ENCODE data around the gene NOXO1. TPM values are rescaled to one million over a fixed set of nuclear protein-coding genes. Genes with fewer than 3 reads are reported as not detected.

NOXO1 gene
- total RNA-seq, 2 experiments from 2014 or later: not detected

GRCh38 chr16:2009164-2009711 lies 28.0 kb upstream of the NOXO1 start:
- no peak for DNase-seq
- H3K4me1 Mint-ChIP-seq (ENCODE audit: low read depth): peaks cover 41% of the 10 kb centered on the region
- H3K9me3 Mint-ChIP-seq: no peaks in the 10 kb centered on the region
- intact Hi-C loops (cut with micrococcal nuclease): loop anchor here (2.0 kb wide), 1 partner anchor 16 kb away; no protein-coding TSS in a partner anchor
- H3K27ac Mint-ChIP-seq: peak overlapping the region; percentile 77
- ChIA-PET POLR2A (interaction anchor here (1.5 to 1.6 kb wide), 2 partner anchors 18 to 146 kb away, joined by 4 to 7 read pairs; partner anchors contain the start of gene TRAF7), CTCF (interaction anchor here (1.4 to 3.4 kb wide), 3 partner anchors 13 to 131 kb away, joined by 3 to 14 read pairs (median 4); partner anchors contain the start of gene GFER)
- no peaks in the 10 kb centered on the region for H3K27me3 Mint-ChIP-seq
- peak overlapping the region; percentile 83 for H3K4me3 Mint-ChIP-seq
- peaks cover 15% of the 10 kb centered on the region for H3K36me3 Mint-ChIP-seq

- intact Hi-C loops (cut with micrococcal nuclease): loop anchor here (2.0 kb wide), 1 partner anchor 16 kb away; no protein-coding TSS in a partner anchor
- ChIA-PET CTCF (interaction anchor here (0.8 to 3.4 kb wide), 4 partner anchors 14 to 147 kb away, joined by 3 to 14 read pairs (median 4); partner anchors contain the start of genes GFER and TRAF7), POLR2A (interaction anchor here (0.6 to 1.6 kb wide), 3 partner anchors 18 to 146 kb away, joined by 3 to 7 read pairs (median 4); partner anchors contain the start of genes RPS2 and TRAF7)
- Mint-ChIP-seq H3K4me1 (ENCODE audit: low read depth) (peaks cover 41% of the 10 kb centered on the region), H3K9me3 (no peaks in the 10 kb centered on the region), H3K27ac (peak overlapping the region; percentile 77), H3K27me3 (no peaks in the 10 kb centered on the region), H3K4me3 (peak overlapping the region; percentile 83), H3K36me3 (peaks cover 15% of the 10 kb centered on the region)
- DNase-seq: peak; percentile 66
These were observed 27.4 kb upstream of the NOXO1 start for GRCh38 chr16:2008631-2009163.

- peak; percentile 48 for DNase-seq
- peak overlapping the region; percentile 83 for H3K4me3 Mint-ChIP-seq
- H3K4me1 Mint-ChIP-seq (ENCODE audit: low read depth): peaks cover 41% of the 10 kb centered on the region
- peak overlapping the region; percentile 77 for H3K27ac Mint-ChIP-seq
- no peaks in the 10 kb centered on the region for H3K9me3 Mint-ChIP-seq
- ChIA-PET POLR2A (interaction anchor here (0.6 to 1.6 kb wide), 3 partner anchors 17 to 147 kb away, joined by 3 to 7 read pairs (median 4); partner anchors contain the start of genes RPS2 and TRAF7), CTCF (interaction anchor here (0.8 to 3.4 kb wide), 4 partner anchors 15 to 147 kb away, joined by 3 to 14 read pairs (median 4); partner anchors contain the start of genes GFER and TRAF7)
- H3K36me3 Mint-ChIP-seq: peaks cover 15% of the 10 kb centered on the region
- no peaks in the 10 kb centered on the region for H3K27me3 Mint-ChIP-seq
- intact Hi-C loops (cut with micrococcal nuclease): loop anchor here (2.0 kb wide), 1 partner anchor 15 kb away; no protein-coding TSS in a partner anchor
These were observed 26.8 kb upstream of the NOXO1 start for GRCh38 chr16:2008009-2008526.

GRCh38 chr16:2007081-2007836 lies 26.0 kb upstream of the NOXO1 start:
- H3K27ac Mint-ChIP-seq: peak overlapping the region; percentile 61
- peak overlapping the region; percentile 83 for H3K4me3 Mint-ChIP-seq
- CTCF ChIA-PET: interaction anchor here (1.4 to 3.4 kb wide), 2 partner anchors 23 to 133 kb away, joined by 3 to 14 read pairs; partner anchors contain the start of gene GFER
- H3K4me1 Mint-ChIP-seq (ENCODE audit: low read depth): peaks cover 41% of the 10 kb centered on the region
- intact Hi-C loops (cut with micrococcal nuclease): no loop called here
- H3K36me3 Mint-ChIP-seq: peaks cover 18% of the 10 kb centered on the region
- no peak for DNase-seq
- POLR2A ChIA-PET: no interaction called here
- no peaks in the 10 kb centered on the region for H3K9me3 Mint-ChIP-seq
- no peaks in the 10 kb centered on the region for H3K27me3 Mint-ChIP-seq

GRCh38 chr16:2006317-2006716 lies 25.0 kb upstream of the NOXO1 start:
- Mint-ChIP-seq H3K4me1 (ENCODE audit: low read depth) (peaks cover 41% of the 10 kb centered on the region), H3K9me3 (no peaks in the 10 kb centered on the region), H3K36me3 (peaks cover 24% of the 10 kb centered on the region), H3K27me3 (no peaks in the 10 kb centered on the region), H3K4me3 (no peak overlapping the region), H3K27ac (no peak overlapping the region)
- intact Hi-C loops (cut with micrococcal nuclease): no loop called here
- DNase-seq: no peak
- CTCF ChIA-PET: interaction anchor here (1.1 kb wide), 1 partner anchor 145 kb away, joined by 3 read pairs; no protein-coding TSS in a partner anchor
- POLR2A ChIA-PET: interaction anchor here (1.0 kb wide), 1 partner anchor 21 kb away, joined by 5 read pairs; no protein-coding TSS in a partner anchor

GRCh38 chr16:2005646-2006045 lies 24.4 kb upstream of the NOXO1 start:
- ChIA-PET CTCF (interaction anchor here (1.1 to 2.1 kb wide), 2 partner anchors 135 to 145 kb away, joined by 3 to 25 read pairs; no protein-coding TSS in a partner anchor), POLR2A (interaction anchor here (1.0 kb wide), 1 partner anchor 21 kb away, joined by 5 read pairs; no protein-coding TSS in a partner anchor)
- intact Hi-C loops (cut with micrococcal nuclease): no loop called here
- H3K27me3 Mint-ChIP-seq: no peaks in the 10 kb centered on the region
- peaks cover 28% of the 10 kb centered on the region for H3K36me3 Mint-ChIP-seq
- no peak for DNase-seq
- H3K4me1 Mint-ChIP-seq (ENCODE audit: low read depth): peaks cover 41% of the 10 kb centered on the region
- H3K9me3 Mint-ChIP-seq: no peaks in the 10 kb centered on the region
- H3K4me3 Mint-ChIP-seq: no peak overlapping the region
- H3K27ac Mint-ChIP-seq: no peak overlapping the region

- POLR2A ChIA-PET: interaction anchor here (1.4 kb wide), 1 partner anchor 40 kb away, joined by 5 read pairs; the partner anchor contains the start of gene RPS2
- no peaks in the 10 kb centered on the region for H3K27me3 Mint-ChIP-seq
- peaks cover 37% of the 10 kb centered on the region for H3K4me1 Mint-ChIP-seq (ENCODE audit: low read depth)
- H3K36me3 Mint-ChIP-seq: peaks cover 24% of the 10 kb centered on the region
- H3K4me3 Mint-ChIP-seq: no peak overlapping the region
- CTCF ChIA-PET: interaction anchor here (0.7 to 2.1 kb wide), 16 partner anchors 9 to 461 kb away, joined by 3 to 25 read pairs (median 7); partner anchors contain the start of genes GFER, NPW, SYNGR3 and TRAF7
- no peak overlapping the region for H3K27ac Mint-ChIP-seq
- DNase-seq: no peak
- intact Hi-C loops (cut with micrococcal nuclease): no loop called here
- H3K9me3 Mint-ChIP-seq: no peaks in the 10 kb centered on the region
These were observed 23.7 kb upstream of the NOXO1 start for GRCh38 chr16:2004795-2005517.

- no peak overlapping the region for H3K27ac Mint-ChIP-seq
- ChIA-PET POLR2A (interaction anchor here (0.9 to 1.4 kb wide), 3 partner anchors 13 to 40 kb away, joined by 3 to 5 read pairs (median 3); partner anchors contain the start of genes RPS2 and SYNGR3), CTCF (interaction anchor here (0.6 to 2.1 kb wide), 32 partner anchors 8 to 532 kb away, joined by 3 to 25 read pairs (median 6); partner anchors contain the start of genes GFER, MSRB1, NPW and NTHL1)
- intact Hi-C loops (cut with micrococcal nuclease): no loop called here
- H3K4me3 Mint-ChIP-seq: no peak overlapping the region
- peaks cover 37% of the 10 kb centered on the region for H3K4me1 Mint-ChIP-seq (ENCODE audit: low read depth)
- peak; percentile 92 for DNase-seq
- H3K36me3 Mint-ChIP-seq: peaks cover 26% of the 10 kb centered on the region
- no peaks in the 10 kb centered on the region for H3K9me3 Mint-ChIP-seq
- H3K27me3 Mint-ChIP-seq: no peaks in the 10 kb centered on the region
These were observed 22.8 kb upstream of the NOXO1 start for GRCh38 chr16:2003827-2004641.

GRCh38 chr16:2003231-2003826 lies 22.1 kb upstream of the NOXO1 start:
- Mint-ChIP-seq H3K27ac (no peak overlapping the region), H3K4me1 (ENCODE audit: low read depth) (peaks cover 32% of the 10 kb centered on the region), H3K27me3 (no peaks in the 10 kb centered on the region), H3K9me3 (no peaks in the 10 kb centered on the region), H3K4me3 (no peak overlapping the region), H3K36me3 (peaks cover 23% of the 10 kb centered on the region)
- intact Hi-C loops (cut with micrococcal nuclease): no loop called here
- ChIA-PET POLR2A (interaction anchor here (0.5 to 1.0 kb wide), 3 partner anchors 12 to 353 kb away, joined by 3 to 6 read pairs (median 3); partner anchors contain the start of gene SYNGR3), CTCF (interaction anchor here (0.9 to 2.1 kb wide), 27 partner anchors 7 to 533 kb away, joined by 3 to 25 read pairs (median 6); partner anchors contain the start of genes GFER, MSRB1, NPW and NTHL1)
- no peak for DNase-seq

All from activated CD4-positive, alpha-beta memory T cell treated with anti-CD3 and anti-CD28 coated beads for 36 hours (primary cell).